ENCODE results near the gene CASP2. TPM values are rescaled to one million over a fixed set of nuclear protein-coding genes. Genes with fewer than 3 reads are reported as not detected.
A peak's percentile ranks its signal among the peaks of the same experiment; 100 is the strongest.

Gene CASP2
- total and polyA plus RNA-seq, 7 experiments from 2014 or later = 14.4 to 97.7 (median 50.0) TPM

DNA sequence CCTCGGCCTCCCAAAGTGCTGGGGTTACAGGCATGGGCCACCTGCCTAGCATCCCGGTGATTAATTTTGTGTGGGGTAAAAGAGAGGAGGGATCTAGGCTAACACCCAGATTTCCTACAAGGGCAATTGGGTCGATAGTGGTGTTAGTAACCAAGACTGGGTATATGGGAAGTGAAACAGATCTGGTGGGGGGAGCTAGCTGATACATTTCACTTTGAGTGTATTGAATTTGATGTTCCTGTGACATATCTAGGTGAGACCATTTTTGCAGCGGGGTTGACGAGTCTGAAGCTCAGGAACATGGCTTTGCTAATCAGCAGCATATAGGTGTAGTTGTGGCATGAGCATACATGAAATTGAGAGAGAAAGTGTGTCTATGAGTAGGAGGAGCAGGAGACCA, 39.8 kb downstream of the CASP2 start:
- H3K4me3 Mint-ChIP-seq = no peak overlapping the region
- Histone ChIP-seq H3K27me3 (ENCODE audit: control insufficient read depth in 2 of 2, insufficient read depth in 2 of 2, low read length in 2 of 2) (no peaks in the 10 kb centered on the region), H3K27ac (ENCODE audit: low read depth, low read length) (no peak overlapping the region), H3K36me3 (ENCODE audit: control insufficient read depth in 2 of 3, insufficient read depth in 3 of 3, low read length in 3 of 3) (no peaks in the 10 kb centered on the region), H3K9me3 (ENCODE audit: control insufficient read depth in 2 of 3, low read length in 3 of 3) (no peaks in the 10 kb centered on the region), H3K4me1 (ENCODE audit: control insufficient read depth in 2 of 2, insufficient read depth in 2 of 2, low read length in 2 of 2) (peaks cover 0 to 9% of the 10 kb centered on the region in 2 donors), H3K4me3 (ENCODE audit: low read length) (no peak overlapping the region)
- H3K27me3 Mint-ChIP-seq = peaks cover 0 to 11% (median 0%) of the 10 kb centered on the region in 5 donors
- ATAC-seq (no peak), DNase-seq (no peak)
- peaks cover 0 to 2% (median 0%) of the 10 kb centered on the region in 11 donors for H3K9me3 Mint-ChIP-seq
- H3K27ac Mint-ChIP-seq = no peak overlapping the region
- H3K36me3 Mint-ChIP-seq = no peaks in the 10 kb centered on the region
- peaks cover 0 to 18% (median 9%) of the 10 kb centered on the region in 7 donors for H3K4me1 Mint-ChIP-seq
- ChIA-PET POLR2A (interaction anchor here (1.0 kb wide), 1 partner anchor 89 kb away, joined by 6 read pairs; no protein-coding TSS in a partner anchor), CTCF (interaction anchor here (1.1 kb wide), 2 partner anchors 15 to 48 kb away, joined by 3 to 4 read pairs; no protein-coding TSS in a partner anchor)
- intact Hi-C loops (cut with micrococcal nuclease) = no loop called here

DNA sequence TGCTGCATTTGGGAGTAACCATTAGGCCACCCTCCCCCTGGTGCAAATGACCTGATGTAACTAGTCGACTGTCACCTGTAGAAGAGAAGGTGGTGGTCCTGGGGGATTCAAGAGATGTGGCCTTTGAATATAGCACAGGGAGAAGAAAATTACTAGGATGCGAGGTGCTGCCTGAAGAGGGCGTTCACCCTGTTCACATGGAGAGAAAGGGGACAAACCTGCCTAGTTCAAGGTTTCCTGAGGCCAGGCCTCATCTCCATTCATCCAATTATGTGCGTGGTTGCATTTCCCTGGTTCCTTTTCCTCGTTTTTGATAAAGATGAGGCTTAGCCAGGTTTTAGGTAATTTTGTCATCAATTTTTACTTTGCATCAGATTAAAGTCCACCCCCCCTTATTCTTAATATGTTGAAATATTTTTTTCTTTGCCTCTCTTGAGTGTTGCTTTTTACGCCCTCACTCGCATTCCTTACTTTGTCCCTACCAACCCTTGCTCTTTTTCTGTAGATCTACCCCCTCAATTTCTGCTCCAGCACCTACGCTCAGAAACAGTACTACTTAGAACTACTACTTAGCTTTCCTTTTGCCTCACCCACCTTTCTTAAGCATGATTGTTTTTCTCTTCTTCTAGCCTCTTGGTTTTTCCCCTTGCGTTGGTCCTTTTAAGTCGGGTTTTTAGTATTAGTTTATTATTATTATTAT, 41.5 kb downstream of the CASP2 start:
- H3K27me3 Mint-ChIP-seq = peaks cover 0 to 17% (median 0%) of the 10 kb centered on the region in 5 donors
- intact Hi-C loops (cut with micrococcal nuclease) = no loop called here
- no peaks in the 10 kb centered on the region for H3K36me3 ChIP-seq (ENCODE audit: control insufficient read depth in 2 of 3, insufficient read depth in 3 of 3, low read length in 3 of 3)
- no peaks in the 10 kb centered on the region for H3K36me3 Mint-ChIP-seq
- no peak for DNase-seq
- ChIA-PET POLR2A (no interaction called here), CTCF (no interaction called here)
- H3K4me3 ChIP-seq (ENCODE audit: low read length) = no peak overlapping the region
- H3K9me3 ChIP-seq (ENCODE audit: control insufficient read depth in 2 of 3, low read length in 3 of 3) = no peaks in the 10 kb centered on the region
- H3K27ac ChIP-seq (ENCODE audit: low read depth, low read length) = no peak overlapping the region
- peaks cover 0 to 12% (median 9%) of the 10 kb centered on the region in 7 donors for H3K4me1 Mint-ChIP-seq
- H3K27me3 ChIP-seq (ENCODE audit: control insufficient read depth in 2 of 2, insufficient read depth in 2 of 2, low read length in 2 of 2) = no peaks in the 10 kb centered on the region
- H3K4me1 ChIP-seq (ENCODE audit: control insufficient read depth in 2 of 2, insufficient read depth in 2 of 2, low read length in 2 of 2) = peaks cover 0 to 9% of the 10 kb centered on the region in 2 donors
- H3K4me3 Mint-ChIP-seq = no peak overlapping the region
- no peak for ATAC-seq
- peaks cover 0 to 2% (median 0%) of the 10 kb centered on the region in 11 donors for H3K9me3 Mint-ChIP-seq
- no peak overlapping the region for H3K27ac Mint-ChIP-seq

DNA sequence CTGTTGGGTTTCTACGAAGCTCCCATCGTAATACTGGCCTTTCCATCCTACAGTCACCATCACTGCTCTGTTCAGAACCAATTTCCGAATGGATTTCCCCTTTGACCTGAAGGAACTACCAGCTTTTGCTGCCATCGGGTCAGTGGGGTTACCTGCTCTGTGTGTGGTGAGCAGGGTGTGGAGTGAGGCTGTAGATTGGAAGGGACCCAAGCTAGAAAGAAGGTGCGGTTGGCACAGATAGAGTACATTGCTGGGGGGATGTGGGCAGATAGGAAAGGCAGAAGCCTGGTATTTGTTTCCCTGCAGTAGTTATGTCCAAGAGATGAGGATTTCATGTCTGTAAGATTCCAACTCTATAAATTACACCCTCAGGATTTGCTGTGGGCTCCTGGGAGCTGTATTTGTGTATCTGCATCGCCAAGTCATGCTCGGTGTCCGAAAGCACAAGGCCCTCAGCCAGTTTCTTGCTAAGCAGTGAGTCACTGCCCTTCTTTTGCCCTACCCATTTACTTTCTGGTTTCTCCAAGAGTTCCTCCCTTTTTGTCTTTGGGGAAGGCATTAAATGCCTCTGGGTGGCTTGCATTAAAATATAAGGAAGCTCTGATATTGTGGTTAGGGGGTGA, 43.1 kb downstream of the CASP2 start:
- Histone ChIP-seq H3K9me3 (ENCODE audit: control insufficient read depth in 2 of 3, low read length in 3 of 3) (no peaks in the 10 kb centered on the region), H3K4me3 (ENCODE audit: low read length) (no peak overlapping the region), H3K27ac (ENCODE audit: low read depth, low read length) (no peak overlapping the region), H3K4me1 (ENCODE audit: control insufficient read depth in 2 of 2, insufficient read depth in 2 of 2, low read length in 2 of 2) (no peaks in the 10 kb centered on the region), H3K27me3 (ENCODE audit: control insufficient read depth in 2 of 2, insufficient read depth in 2 of 2, low read length in 2 of 2) (no peaks in the 10 kb centered on the region), H3K36me3 (ENCODE audit: control insufficient read depth in 2 of 3, insufficient read depth in 3 of 3, low read length in 3 of 3) (no peaks in the 10 kb centered on the region)
- CTCF ChIA-PET = interaction anchor here (0.5 kb wide), 1 partner anchor 107 kb away, joined by 3 read pairs; no protein-coding TSS in a partner anchor
- intact Hi-C loops (cut with micrococcal nuclease) = no loop called here
- Mint-ChIP-seq H3K27ac (no peak overlapping the region), H3K9me3 (peaks cover 0 to 2% (median 0%) of the 10 kb centered on the region in 11 donors), H3K27me3 (peaks cover 0 to 30% (median 0%) of the 10 kb centered on the region in 5 donors), H3K36me3 (no peaks in the 10 kb centered on the region), H3K4me3 (no peak overlapping the region), H3K4me1 (peaks cover 0 to 4% (median 0%) of the 10 kb centered on the region in 7 donors)
- DNase-seq (no peak), ATAC-seq (peak; percentile 37)
- POLR2A ChIA-PET = no interaction called here

DNA sequence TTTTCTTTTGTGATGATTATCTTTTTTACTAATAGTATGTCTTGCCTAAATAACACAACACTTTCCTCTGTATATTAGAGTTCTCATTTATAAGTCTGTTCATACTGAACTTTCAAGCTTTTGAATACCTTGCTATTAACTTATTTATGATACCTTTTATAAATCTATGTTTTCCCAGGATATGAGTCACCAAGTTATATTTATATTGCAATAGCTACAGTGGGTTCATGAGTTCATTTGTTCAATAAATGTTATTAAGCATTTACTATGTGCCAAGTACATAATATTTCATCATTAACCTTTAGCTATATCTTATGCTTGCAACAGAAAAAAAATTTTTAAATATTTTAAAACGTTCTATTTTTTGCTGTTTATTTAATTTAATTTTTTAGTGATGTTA, 46.1 kb downstream of the CASP2 start:
- H3K4me3 ChIP-seq (ENCODE audit: low read length) = no peak overlapping the region
- H3K36me3 Mint-ChIP-seq = no peaks in the 10 kb centered on the region
- H3K27ac Mint-ChIP-seq = no peak overlapping the region
- H3K27me3 ChIP-seq (ENCODE audit: control insufficient read depth in 2 of 2, insufficient read depth in 2 of 2, low read length in 2 of 2) = no peaks in the 10 kb centered on the region
- H3K4me3 Mint-ChIP-seq = no peak overlapping the region
- ChIA-PET POLR2A (interaction anchor here (0.7 to 1.3 kb wide), 3 partner anchors 16 to 681 kb away, joined by 3 read pairs; no protein-coding TSS in a partner anchor), CTCF (interaction anchor here (0.6 to 2.8 kb wide), 6 partner anchors 11 to 928 kb away, joined by 3 to 10 read pairs (median 4); no protein-coding TSS in a partner anchor)
- peaks cover 0 to 54% (median 3%) of the 10 kb centered on the region in 5 donors for H3K27me3 Mint-ChIP-seq
- intact Hi-C loops (cut with micrococcal nuclease) = no loop called here
- H3K9me3 ChIP-seq (ENCODE audit: control insufficient read depth in 2 of 3, low read length in 3 of 3) = no peaks in the 10 kb centered on the region
- H3K4me1 Mint-ChIP-seq = peaks cover 0 to 2% (median 0%) of the 10 kb centered on the region in 7 donors
- ATAC-seq = no peak
- H3K36me3 ChIP-seq (ENCODE audit: control insufficient read depth in 2 of 3, insufficient read depth in 3 of 3, low read length in 3 of 3) = no peaks in the 10 kb centered on the region
- H3K27ac ChIP-seq (ENCODE audit: low read depth, low read length) = no peak overlapping the region
- DNase-seq = no peak
- H3K9me3 Mint-ChIP-seq = no peaks in the 10 kb centered on the region
- H3K4me1 ChIP-seq (ENCODE audit: control insufficient read depth in 2 of 2, insufficient read depth in 2 of 2, low read length in 2 of 2) = no peaks in the 10 kb centered on the region

DNA sequence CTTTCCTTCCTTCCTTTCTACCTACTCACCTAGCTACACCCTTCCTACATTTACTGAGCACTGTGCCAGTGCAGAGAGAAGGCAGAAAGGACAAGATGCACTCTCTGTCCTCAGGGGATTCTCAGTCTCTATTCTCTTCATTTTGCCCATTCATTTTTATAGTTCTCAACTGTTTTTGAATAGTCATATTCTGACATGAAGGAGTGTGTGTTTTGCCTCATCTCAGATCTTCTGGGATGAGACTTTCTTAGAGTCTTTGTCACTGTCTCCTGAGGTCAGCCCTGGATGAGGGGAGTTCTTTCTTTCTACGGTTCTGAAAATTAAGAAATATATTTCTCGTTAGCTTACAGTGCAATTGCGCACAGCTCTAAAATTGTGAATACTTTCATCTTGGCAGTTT, 49.1 kb downstream of the CASP2 start:
- H3K27me3 Mint-ChIP-seq = peaks cover 3 to 67% (median 6%) of the 10 kb centered on the region in 5 donors

DNA sequence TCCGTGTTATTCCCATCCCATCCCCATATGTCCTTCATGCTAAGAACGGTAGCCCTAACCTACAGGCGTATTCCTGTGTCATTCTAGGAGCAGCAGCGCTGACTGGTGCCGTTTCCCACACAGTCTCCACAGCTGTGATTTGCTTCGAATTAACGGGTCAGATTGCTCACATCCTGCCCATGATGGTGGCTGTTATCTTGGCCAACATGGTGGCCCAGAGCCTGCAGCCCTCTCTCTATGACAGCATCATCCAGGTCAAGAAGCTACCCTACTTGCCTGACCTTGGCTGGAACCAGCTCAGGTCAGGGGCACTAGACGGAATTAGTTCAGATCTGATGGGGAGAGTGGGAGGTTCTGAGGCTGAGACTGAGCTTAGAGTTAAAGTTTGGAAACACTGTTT, 53.7 kb downstream of the CASP2 start:
- no peak for DNase-seq
- POLR2A ChIA-PET = no interaction called here
- CTCF ChIA-PET = no interaction called here
- ATAC-seq = no peak
- peaks cover 0 to 58% (median 6%) of the 10 kb centered on the region in 5 donors for H3K27me3 Mint-ChIP-seq
- Histone ChIP-seq H3K9me3 (ENCODE audit: control insufficient read depth in 2 of 3, low read length in 3 of 3) (no peaks in the 10 kb centered on the region), H3K36me3 (ENCODE audit: control insufficient read depth in 2 of 3, insufficient read depth in 3 of 3, low read length in 3 of 3) (no peaks in the 10 kb centered on the region), H3K27ac (ENCODE audit: low read depth, low read length) (no peak overlapping the region), H3K4me3 (ENCODE audit: low read length) (no peak overlapping the region), H3K27me3 (ENCODE audit: control insufficient read depth in 2 of 2, insufficient read depth in 2 of 2, low read length in 2 of 2) (no peaks in the 10 kb centered on the region), H3K4me1 (ENCODE audit: control insufficient read depth in 2 of 2, insufficient read depth in 2 of 2, low read length in 2 of 2) (peaks cover 0 to 4% of the 10 kb centered on the region in 2 donors)
- H3K4me1 Mint-ChIP-seq = peaks cover 5 to 13% (median 9%) of the 10 kb centered on the region in 7 donors
- H3K9me3 Mint-ChIP-seq = peaks cover 0 to 2% (median 0%) of the 10 kb centered on the region in 11 donors
- no peak overlapping the region for H3K4me3 Mint-ChIP-seq
- H3K36me3 Mint-ChIP-seq = no peaks in the 10 kb centered on the region
- H3K27ac Mint-ChIP-seq = no peak overlapping the region
- intact Hi-C loops (cut with micrococcal nuclease) = no loop called here

More for the DNA sequence above, 49.1 kb downstream of the CASP2 start:
- H3K27ac ChIP-seq (ENCODE audit: low read depth, low read length) = no peak overlapping the region
- Mint-ChIP-seq H3K36me3 (no peaks in the 10 kb centered on the region), H3K4me3 (no peak overlapping the region), H3K4me1 (peaks cover 0 to 2% (median 0%) of the 10 kb centered on the region in 7 donors), H3K27ac (no peak overlapping the region), H3K9me3 (no peaks in the 10 kb centered on the region)
- H3K36me3 ChIP-seq (ENCODE audit: control insufficient read depth in 2 of 3, insufficient read depth in 3 of 3, low read length in 3 of 3) = no peaks in the 10 kb centered on the region
- intact Hi-C loops (cut with micrococcal nuclease) = no loop called here
- H3K4me1 ChIP-seq (ENCODE audit: control insufficient read depth in 2 of 2, insufficient read depth in 2 of 2, low read length in 2 of 2) = no peaks in the 10 kb centered on the region
- H3K27me3 ChIP-seq (ENCODE audit: control insufficient read depth in 2 of 2, insufficient read depth in 2 of 2, low read length in 2 of 2) = no peaks in the 10 kb centered on the region
- CTCF ChIA-PET = interaction anchor here (0.9 to 2.8 kb wide), 3 partner anchors 8 to 97 kb away, joined by 3 to 10 read pairs (median 4); no protein-coding TSS in a partner anchor
- no peak for ATAC-seq
- no peak overlapping the region for H3K4me3 ChIP-seq (ENCODE audit: low read length)
- H3K9me3 ChIP-seq (ENCODE audit: control insufficient read depth in 2 of 3, low read length in 3 of 3) = no peaks in the 10 kb centered on the region
- no peak for DNase-seq
- POLR2A ChIA-PET = interaction anchor here (1.5 kb wide), 1 partner anchor 13 kb away, joined by 3 read pairs; no protein-coding TSS in a partner anchor

All from naive thymus-derived CD4-positive, alpha-beta T cell (primary cell).